GM10847 (cell line): ENCODE results near the gene PPP1R3D.

ENCODE experiments used
- POLR2A ChIP-seq: IDR thresholded peaks from 2 replicates; pipeline ENCODE4 v1.6.1; 2011; ENCODE audit not compliant: insufficient read length; ENCODE audit errors: extremely low read depth

The PPP1R3D gene

DNA sequence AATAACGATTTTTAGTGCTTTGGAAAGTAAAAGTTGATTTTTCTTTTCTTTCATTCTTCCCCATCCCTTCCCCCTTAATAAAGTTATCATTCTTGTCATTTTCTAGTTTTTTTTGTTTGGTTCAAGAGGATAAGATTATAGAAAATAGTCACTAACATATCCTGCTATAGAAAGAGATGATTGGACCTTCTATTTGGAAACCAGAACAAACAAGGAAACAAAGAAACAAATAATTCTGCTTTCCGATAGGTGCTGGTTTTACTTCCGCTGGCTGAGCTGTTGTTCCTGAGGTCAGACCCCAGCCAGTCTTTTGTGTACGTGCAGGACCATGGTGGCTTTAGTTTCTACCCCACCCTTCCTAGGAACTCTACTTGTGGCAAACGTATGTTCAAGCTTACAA, 18.0 kb upstream of the PPP1R3D start, which contains the start of gene CDH26:
Gene CDH26 (plus strand): TSS at position 301 of the 400 bp plus-strand sequence. CDS start 304 bp downstream, outside the sequence.
- TF ChIP-seq POLR2A: no peak

GRCh38 chr20:59955131-59955796, 15.2 kb upstream of the PPP1R3D start:
- no peak for TF ChIP-seq POLR2A

GRCh38 chr20:59954718-59955117, 14.6 kb upstream of the PPP1R3D start:
- no peak for TF ChIP-seq POLR2A

DNA sequence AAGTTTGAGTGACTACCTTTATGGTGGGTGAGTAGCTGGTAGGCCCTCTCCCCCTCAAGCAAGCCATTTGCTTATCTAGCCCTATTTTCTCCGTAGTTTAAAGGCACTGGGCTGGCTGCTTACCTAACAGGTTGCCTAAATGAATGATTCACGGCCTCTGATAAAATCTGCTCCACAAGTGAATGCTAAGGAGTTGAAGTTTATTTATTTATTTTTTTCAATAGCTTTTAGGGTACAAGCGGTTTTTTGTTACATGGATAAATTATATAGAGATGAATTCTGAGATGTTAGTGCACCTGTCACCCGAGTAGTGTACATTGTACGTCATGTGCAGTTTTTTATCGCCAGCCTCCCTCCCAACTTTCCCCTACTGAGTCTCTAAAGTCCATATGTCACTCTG, 9.8 kb upstream of the PPP1R3D start:
- no peak for TF ChIP-seq POLR2A

GRCh38 chr20:59948828-59949720, 9.0 kb upstream of the PPP1R3D start:
- TF ChIP-seq POLR2A: no peak

DNA sequence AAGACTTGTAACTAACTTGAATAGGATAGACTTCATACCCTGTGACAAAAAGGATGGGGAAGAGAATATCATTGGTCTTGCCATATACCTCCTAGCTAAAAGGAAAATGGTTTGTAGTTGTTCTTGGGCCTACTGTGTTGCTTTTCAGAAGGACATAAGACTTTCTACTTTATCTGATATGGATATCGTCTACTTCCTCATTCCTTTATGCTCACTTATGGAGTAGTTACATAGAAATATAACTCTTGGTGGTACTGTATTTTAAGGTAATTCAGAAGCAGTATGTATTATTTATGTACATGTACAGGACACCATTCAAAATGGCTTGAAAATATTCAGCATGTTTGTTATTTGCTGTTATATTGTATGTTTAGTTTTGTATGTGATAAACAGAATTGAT, 8.1 kb upstream of the PPP1R3D start:
- TF ChIP-seq POLR2A: no peak

- no peak for TF ChIP-seq POLR2A
These were observed 7.3 kb upstream of the PPP1R3D start for GRCh38 chr20:59947376-59947775.

GRCh38 chr20:59945731-59946130, 5.6 kb upstream of the PPP1R3D start:
- TF ChIP-seq POLR2A: no peak

- no peak for TF ChIP-seq POLR2A
These were observed 5.1 kb upstream of the PPP1R3D start for GRCh38 chr20:59945175-59945574.

DNA sequence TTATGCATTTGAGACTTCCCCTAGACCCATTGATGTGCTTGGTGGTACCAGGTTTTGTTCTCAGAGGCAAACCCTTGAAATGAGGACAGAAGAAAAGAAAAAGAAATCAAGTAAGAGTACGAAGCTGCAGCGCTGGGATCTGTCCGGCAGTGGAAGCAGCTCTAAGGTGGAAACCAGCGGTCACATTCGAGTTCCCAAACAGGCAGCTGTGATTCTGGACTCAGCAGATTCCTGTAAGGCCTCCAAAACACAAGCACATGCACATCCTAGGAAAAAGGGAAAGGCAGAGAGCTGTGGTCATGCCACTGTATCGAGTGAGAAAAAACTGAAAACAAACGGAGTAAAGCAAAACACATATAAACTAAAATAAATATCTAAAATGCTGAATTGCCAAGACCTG, 4.6 kb upstream of the PPP1R3D start:
- no peak for TF ChIP-seq POLR2A

DNA sequence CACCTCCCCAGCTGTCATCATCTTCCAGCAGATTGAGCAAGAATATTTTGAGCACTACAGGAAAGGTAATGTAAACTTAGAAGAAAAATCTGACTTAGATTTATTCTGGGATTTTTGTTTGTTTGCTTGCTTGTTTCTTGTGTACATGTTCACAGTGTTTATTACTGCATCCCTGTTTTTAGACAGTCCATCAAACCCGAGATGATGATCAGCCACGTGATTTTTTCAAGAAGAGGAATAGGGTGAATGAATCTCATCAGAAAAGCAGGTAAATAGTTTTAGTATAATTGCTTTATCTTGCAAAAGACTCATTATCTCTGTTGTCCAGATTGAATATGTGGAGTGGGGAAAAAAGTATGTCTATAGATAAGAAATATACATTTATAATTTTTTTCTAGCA, 2.1 kb upstream of the PPP1R3D start:
- TF ChIP-seq POLR2A: no peak

- no peak for TF ChIP-seq POLR2A
These were observed 820 bp upstream of the PPP1R3D start for GRCh38 chr20:59940956-59941294.

DNA sequence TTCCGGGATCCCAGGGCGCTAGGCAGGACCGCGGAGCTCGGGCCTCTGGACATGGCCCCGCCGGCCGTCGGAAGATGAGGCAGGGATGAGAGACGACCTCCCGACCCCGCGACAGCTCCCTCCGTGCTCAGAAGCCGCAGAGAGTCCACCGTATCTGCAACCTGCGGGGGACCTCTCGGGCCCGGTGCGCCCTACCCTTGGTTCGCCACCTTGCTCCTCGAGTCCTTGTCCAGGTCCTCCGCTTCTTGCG, 301 bp downstream of the PPP1R3D start:
- no peak for TF ChIP-seq POLR2A

- TF ChIP-seq POLR2A: no peak
These were observed 840 bp downstream of the PPP1R3D start for GRCh38 chr20:59939052-59939878.

GRCh38 chr20:59938696-59939051, 1.4 kb downstream of the PPP1R3D start:
- TF ChIP-seq POLR2A: no peak

DNA sequence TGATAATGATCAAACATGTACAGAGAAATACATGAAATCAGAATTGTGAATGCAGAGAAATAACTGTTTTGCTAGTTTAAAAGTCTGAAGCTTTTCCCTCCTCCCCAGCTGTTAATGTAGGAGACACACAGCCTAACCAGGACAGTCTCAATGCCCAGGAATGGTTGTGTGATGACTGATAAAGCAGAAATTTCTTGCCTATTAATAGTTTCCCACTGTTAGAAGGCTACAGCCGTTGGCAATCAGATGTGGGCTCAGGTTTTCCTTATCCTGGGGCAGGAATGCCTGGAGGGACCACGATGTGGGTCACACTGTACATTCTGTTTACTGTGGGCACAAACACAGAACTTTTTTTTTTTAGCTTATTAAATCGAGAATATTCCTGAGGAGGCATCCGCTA, 1.9 kb downstream of the PPP1R3D start:
- TF ChIP-seq POLR2A: no peak
